PC-9 (cell line): ENCODE measurements around the gene PSMD14. TPM values are rescaled to one million over a fixed set of nuclear protein-coding genes. Genes with fewer than 3 reads are reported as not detected.

Source experiments
- BruUV-seq: library from RNA; stranded (reverse); fragments of 400-500 nt; replicated peaks from 2 replicates; lab custom pipeline; 2021; lab: Mats Ljungman, UMichigan
- CTCF ChIA-PET: fragments of 300-600 bp; sonication (Branson Sonifier 250); formaldehyde crosslinking; loops from one replicate; lab custom pipeline; 2022; ENCODE audit warnings: antibody characterized with exemption; lab: Charles Lee
- POLR2A ChIA-PET: fragments of 300-600 bp; sonication (Branson Sonifier 250); formaldehyde crosslinking; loops from one replicate; lab custom pipeline; 2022; ENCODE audit warnings: antibody characterized with exemption; ENCODE audit not compliant: unreplicated experiment; lab: Charles Lee
- DNase-seq, 2 experiments: peaks; one replicate each; pipeline versions ENCODE4 v3.0.0 to v3.0.0-alpha.2; 2015 to 2022; ENCODE audit warnings: mixed read lengths in 1 of 2
- H2AFZ ChIP-seq: fragments of 200-600 bp; sonication (generic); 2 replicates; pipeline ENCODE4 v1.8.1; 2017; ENCODE audit warnings: antibody characterized with exemption
- H3F3A ChIP-seq: fragments of 200-600 bp; sonication (generic); 2 replicates; pipeline ENCODE4 v1.8.1; 2017; ENCODE audit warnings: antibody characterized with exemption, mild to moderate bottlenecking, low read depth; ENCODE audit not compliant: insufficient read depth
- H3K27ac ChIP-seq: fragments of 200-600 bp; sonication (generic); 2 replicates; pipeline ENCODE4 v1.6.1; 2016; ENCODE audit warnings: mixed run types
- H3K27me3 ChIP-seq: fragments of 200-600 bp; sonication (generic); 2 replicates; pipeline ENCODE4 v1.6.1; 2016; ENCODE audit warnings: low read depth, mixed run types; ENCODE audit not compliant: insufficient read depth
- H3K36me3 ChIP-seq: fragments of 200-600 bp; sonication (generic); 2 replicates; pipeline ENCODE4 v1.6.1; 2016; ENCODE audit warnings: low read depth, mixed run types
- H3K4me1 ChIP-seq: fragments of 200-600 bp; sonication (generic); replicated peaks from 2 replicates; pipeline ENCODE4 v1.6.1; 2016; ENCODE audit warnings: mixed run types; ENCODE audit not compliant: insufficient read depth
- H3K4me2 ChIP-seq: fragments of 200-600 bp; sonication (generic); 2 replicates; pipeline ENCODE4 v1.6.1; 2017; ENCODE audit warnings: mixed run types
- H3K4me3 ChIP-seq: fragments of 200-600 bp; sonication (generic); 2 replicates; pipeline ENCODE4 v1.6.1; 2016; ENCODE audit warnings: mixed run types
- H3K79me2 ChIP-seq: fragments of 200-600 bp; sonication (generic); 2 replicates; pipeline ENCODE4 v1.6.1; 2017; ENCODE audit warnings: low read depth, mixed run types
- H3K9me2 ChIP-seq: fragments of 200-600 bp; sonication (generic); 2 replicates; pipeline ENCODE4 v1.8.1; 2017; ENCODE audit warnings: mild to moderate bottlenecking; ENCODE audit not compliant: insufficient read depth
- H3K9me3 ChIP-seq: fragments of 200-600 bp; sonication (generic); 2 replicates; pipeline ENCODE4 v1.8.1; 2016; ENCODE audit warnings: low read depth; ENCODE audit not compliant: insufficient read depth
- H4K20me1 ChIP-seq: fragments of 200-600 bp; sonication (generic); 2 replicates; pipeline ENCODE4 v1.8.1; 2017; ENCODE audit not compliant: insufficient read depth
- EZH2 ChIP-seq: fragments of 200-600 bp; sonication (generic); IDR thresholded peaks from 2 replicates; pipeline ENCODE4 v1.8.0; 2017; ENCODE audit warnings: antibody characterized with exemption, low read depth
- intact Hi-C: fragments of 100-400 bp; cut with micrococcal nuclease; formaldehyde crosslinking; loops from one replicate; pipeline ENCODE4 v1.10.0; 2022; ENCODE audit not compliant: unreplicated experiment
- total RNA-seq: library from RNA; stranded (reverse); gene quantifications from 2 replicates; pipeline ENCODE4 v1.2.3, GENCODE V29; 2021
- TF ChIP-seq, protein P1 (sequence below): fragments of 200-600 bp; sonication (generic); conservative IDR thresholded peaks from 2 replicates; pipeline ENCODE4 v1.6.1; 2017; ENCODE audit warnings: mixed run types, antibody characterized with exemption, mild to moderate bottlenecking, moderate library complexity

PSMD14 gene
- total RNA-seq, 1 experiment from 2014 or later, result 58.8 TPM

DNA sequence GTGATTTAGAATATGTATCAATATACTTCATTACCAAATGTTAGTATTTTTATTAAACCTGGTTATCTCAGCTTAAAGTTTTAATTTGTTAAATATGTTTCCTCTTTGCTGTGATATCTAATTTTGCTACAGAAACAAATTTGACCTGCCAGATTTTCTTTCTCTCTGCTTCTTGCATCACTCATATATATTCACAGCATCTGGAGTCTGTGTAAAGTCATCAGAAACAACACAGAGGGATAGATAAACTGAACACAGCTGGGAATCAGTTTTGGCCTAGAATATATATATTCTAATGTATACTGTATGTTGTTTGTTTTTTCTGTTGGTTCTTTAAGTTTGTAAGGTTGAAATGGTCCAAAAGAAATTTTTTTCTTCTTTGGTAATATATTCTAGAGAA is 8.5 kb downstream of the PSMD14 start:
- CTCF ChIA-PET, result no interaction called here
- H3K36me3 ChIP-seq, result 0 out of 2 replicates have a peak, but pooled peaks cover 5% of the 10 kb centered on the region
- POLR2A ChIA-PET, result no interaction called here

DNA sequence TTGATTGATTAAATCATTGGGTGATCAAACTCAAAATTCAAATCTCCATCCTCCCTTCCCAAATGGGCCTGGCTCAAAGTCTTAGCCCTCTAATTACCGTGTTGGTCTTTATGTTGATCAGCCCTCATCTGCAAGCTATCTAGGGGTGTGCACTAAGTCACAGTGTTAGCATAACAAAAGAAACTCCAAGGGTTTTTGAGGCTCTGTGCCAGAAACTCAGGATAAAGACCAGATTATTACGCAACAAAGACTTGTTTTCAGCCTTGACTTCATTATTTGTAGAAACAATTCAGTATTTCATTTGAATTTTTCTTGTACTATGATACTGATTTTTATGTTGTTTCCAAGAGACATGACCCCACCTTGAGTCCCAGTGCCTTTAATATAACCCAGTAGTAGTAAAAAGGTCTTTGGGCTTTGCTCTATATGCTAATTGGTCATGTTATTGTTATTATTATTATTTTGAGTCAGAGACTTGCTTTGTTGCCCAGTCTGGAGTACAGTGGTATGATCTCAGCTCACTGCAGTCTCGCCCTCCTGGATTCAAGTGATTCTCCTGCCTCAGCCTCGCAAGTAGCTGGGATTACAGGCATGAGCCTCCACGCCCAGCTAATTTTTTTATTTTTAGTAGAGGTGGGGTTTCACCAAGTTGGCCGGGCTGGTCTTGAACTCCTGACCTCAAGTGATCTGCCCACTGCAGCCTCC is 13.9 kb downstream of the PSMD14 start:
- Histone ChIP-seq H3K9me3 (no peaks in the 10 kb centered on the region), H3K27ac (no peak overlapping the region), H3K9me2 (no peaks in the 10 kb centered on the region), H3K36me3 (0 out of 2 replicates have a peak, but pooled peaks cover 3% of the 10 kb centered on the region), H3F3A (no peaks in the 10 kb centered on the region), H3K4me1 (no peaks in the 10 kb centered on the region), H3K4me3 (no peak overlapping the region), H3K79me2 (peaks cover 71% of the 10 kb centered on the region), H3K4me2 (no peak overlapping the region), H3K27me3 (no peaks in the 10 kb centered on the region), H2AFZ (no peak overlapping the region), H4K20me1 (0 out of 2 replicates have a peak, but pooled peaks cover 3% of the 10 kb centered on the region)
- no peak for TF ChIP-seq EZH2
- TF ChIP-seq, protein P1, sequence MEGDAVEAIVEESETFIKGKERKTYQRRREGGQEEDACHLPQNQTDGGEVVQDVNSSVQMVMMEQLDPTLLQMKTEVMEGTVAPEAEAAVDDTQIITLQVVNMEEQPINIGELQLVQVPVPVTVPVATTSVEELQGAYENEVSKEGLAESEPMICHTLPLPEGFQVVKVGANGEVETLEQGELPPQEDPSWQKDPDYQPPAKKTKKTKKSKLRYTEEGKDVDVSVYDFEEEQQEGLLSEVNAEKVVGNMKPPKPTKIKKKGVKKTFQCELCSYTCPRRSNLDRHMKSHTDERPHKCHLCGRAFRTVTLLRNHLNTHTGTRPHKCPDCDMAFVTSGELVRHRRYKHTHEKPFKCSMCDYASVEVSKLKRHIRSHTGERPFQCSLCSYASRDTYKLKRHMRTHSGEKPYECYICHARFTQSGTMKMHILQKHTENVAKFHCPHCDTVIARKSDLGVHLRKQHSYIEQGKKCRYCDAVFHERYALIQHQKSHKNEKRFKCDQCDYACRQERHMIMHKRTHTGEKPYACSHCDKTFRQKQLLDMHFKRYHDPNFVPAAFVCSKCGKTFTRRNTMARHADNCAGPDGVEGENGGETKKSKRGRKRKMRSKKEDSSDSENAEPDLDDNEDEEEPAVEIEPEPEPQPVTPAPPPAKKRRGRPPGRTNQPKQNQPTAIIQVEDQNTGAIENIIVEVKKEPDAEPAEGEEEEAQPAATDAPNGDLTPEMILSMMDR, result no peak
- intact Hi-C loops, result no loop called here
- no peak for DNase-seq
- no TSS peak for BruUV-seq
- CTCF ChIA-PET, result no interaction called here
- POLR2A ChIA-PET, result no interaction called here

More for the DNA sequence above, 8.5 kb downstream of the PSMD14 start:
- no peaks in the 10 kb centered on the region for H3F3A ChIP-seq
- no peak for TF ChIP-seq EZH2
- intact Hi-C loops, result no loop called here
- no peaks in the 10 kb centered on the region for H3K9me2 ChIP-seq
- no TSS peak for BruUV-seq
- H3K9me3 ChIP-seq, result no peaks in the 10 kb centered on the region
- H4K20me1 ChIP-seq, result no peaks in the 10 kb centered on the region
- no peaks in the 10 kb centered on the region for H3K27me3 ChIP-seq
- no peaks in the 10 kb centered on the region for H3K4me1 ChIP-seq
- no peak overlapping the region for H3K27ac ChIP-seq
- DNase-seq, result no peak
- H3K4me3 ChIP-seq, result no peak overlapping the region
- no peak overlapping the region for H3K4me2 ChIP-seq
- no peak overlapping the region for H2AFZ ChIP-seq
- H3K79me2 ChIP-seq, result peaks cover 86% of the 10 kb centered on the region

DNA sequence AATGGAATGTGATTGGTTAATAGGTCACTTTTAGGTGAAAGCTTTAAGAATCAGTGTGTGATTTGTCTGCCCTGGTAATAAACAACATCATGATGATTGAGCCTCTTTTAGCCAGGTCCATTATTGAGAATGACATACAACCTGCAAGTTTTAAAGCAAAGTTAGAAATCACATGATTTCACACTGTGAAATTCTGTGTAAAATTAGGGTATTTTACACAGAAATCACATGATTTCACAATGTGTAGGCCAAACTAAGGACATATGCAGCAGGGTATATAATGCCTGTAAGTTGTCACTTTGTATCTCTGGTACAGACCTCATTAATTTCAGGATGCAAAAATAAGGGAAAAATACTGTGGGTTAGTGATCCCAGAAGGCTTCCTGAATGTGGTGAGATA is 16.7 kb downstream of the PSMD14 start:
- CTCF ChIA-PET, result no interaction called here
- Histone ChIP-seq H3K9me3 (no peaks in the 10 kb centered on the region), H2AFZ (no peak overlapping the region), H3K4me2 (no peak overlapping the region), H3K9me2 (no peaks in the 10 kb centered on the region), H3K36me3 (peaks cover 3% of the 10 kb centered on the region; the same call in 1 of the 2 replicates), H3K4me3 (no peak overlapping the region), H3K79me2 (peaks cover 66% of the 10 kb centered on the region), H4K20me1 (0 out of 2 replicates have a peak, but pooled peaks cover 3% of the 10 kb centered on the region), H3F3A (no peaks in the 10 kb centered on the region), H3K27me3 (no peaks in the 10 kb centered on the region), H3K4me1 (no peaks in the 10 kb centered on the region), H3K27ac (no peak overlapping the region)
- BruUV-seq, result no TSS peak
- no peak for DNase-seq
- intact Hi-C loops, result no loop called here
- POLR2A ChIA-PET, result no interaction called here
- TF ChIP-seq EZH2, result no peak
- TF ChIP-seq, protein P1, result no peak
